ENCODE results near the gene NCKAP5. TPM values are rescaled to one million over a fixed set of nuclear protein-coding genes. Genes with fewer than 3 reads are reported as not detected.

NCKAP5 gene
- total and polyA plus RNA-seq, 9 of the 15 experiments (the other 6 are each of a cell fraction or from before 2014, with no cell fraction given) = not detected

- no peaks in the 10 kb centered on the region for H3K79me2 ChIP-seq (ENCODE audit: control insufficient read depth, insufficient read depth, low read length)
- TF ChIP-seq MCM7 (IDR thresholded peaks at IDR 0.05) = no peak
- no peak for TF ChIP-seq ZNF707 (CRISPR knock-in tag; conservative IDR thresholded peaks at IDR 0.05)
- no peak for TF ChIP-seq POLR3G (IDR thresholded peaks at IDR 0.05; ENCODE audit: extremely low read depth, insufficient read length, insufficient replicate concordance)
- TF ChIP-seq HMBOX1 (IDR thresholded peaks at IDR 0.05) = no peak
- TF ChIP-seq ZNF668 (CRISPR knock-in tag; IDR thresholded peaks at IDR 0.05) = no peak
- TF ChIP-seq NFATC3 (IDR thresholded peaks at IDR 0.05) = no peak
- no peak for TF ChIP-seq ZNF717 (CRISPR knock-in tag; IDR thresholded peaks at IDR 0.05)
- no peak for TF ChIP-seq RBM17 (IDR thresholded peaks at IDR 0.05; ENCODE audit: borderline replicate concordance, low read depth, low read length)
- TF ChIP-seq, protein P1, sequence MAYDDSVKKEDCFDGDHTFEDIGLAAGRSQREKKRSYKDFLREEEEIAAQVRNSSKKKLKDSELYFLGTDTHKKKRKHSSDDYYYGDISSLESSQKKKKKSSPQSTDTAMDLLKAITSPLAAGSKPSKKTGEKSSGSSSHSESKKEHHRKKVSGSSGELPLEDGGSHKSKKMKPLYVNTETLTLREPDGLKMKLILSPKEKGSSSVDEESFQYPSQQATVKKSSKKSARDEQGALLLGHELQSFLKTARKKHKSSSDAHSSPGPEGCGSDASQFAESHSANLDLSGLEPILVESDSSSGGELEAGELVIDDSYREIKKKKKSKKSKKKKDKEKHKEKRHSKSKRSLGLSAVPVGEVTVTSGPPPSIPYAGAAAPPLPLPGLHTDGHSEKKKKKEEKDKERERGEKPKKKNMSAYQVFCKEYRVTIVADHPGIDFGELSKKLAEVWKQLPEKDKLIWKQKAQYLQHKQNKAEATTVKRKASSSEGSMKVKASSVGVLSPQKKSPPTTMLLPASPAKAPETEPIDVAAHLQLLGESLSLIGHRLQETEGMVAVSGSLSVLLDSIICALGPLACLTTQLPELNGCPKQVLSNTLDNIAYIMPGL (CRISPR knock-in tag; IDR thresholded peaks at IDR 0.05) = no peak
- TF ChIP-seq RCOR1 (IDR thresholded peaks at IDR 0.05; ENCODE audit: borderline replicate concordance in 1 of 2, low read depth in 2 of 2, low read length in 2 of 2) = no peak
- TF ChIP-seq, protein P2, sequence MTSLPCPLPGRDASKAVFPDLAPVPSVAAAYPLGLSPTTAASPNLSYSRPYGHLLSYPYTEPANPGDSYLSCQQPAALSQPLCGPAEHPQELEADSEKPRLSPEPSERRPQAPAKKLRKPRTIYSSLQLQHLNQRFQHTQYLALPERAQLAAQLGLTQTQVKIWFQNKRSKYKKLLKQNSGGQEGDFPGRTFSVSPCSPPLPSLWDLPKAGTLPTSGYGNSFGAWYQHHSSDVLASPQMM (CRISPR knock-in tag; IDR thresholded peaks at IDR 0.05) = no peak
- TF ChIP-seq ARID2 (IDR thresholded peaks at IDR 0.05) = no peak
- TF ChIP-seq MTF1 (CRISPR knock-in tag; IDR thresholded peaks at IDR 0.05; ENCODE audit: borderline replicate concordance) = no peak
- TF ChIP-seq ZNF77 (CRISPR knock-in tag; IDR thresholded peaks at IDR 0.05) = no peak
- no peak overlapping the region for H2AFZ ChIP-seq (ENCODE audit: low read depth, low read length)
- DNase-seq (ENCODE audit: extremely low read depth in 1 of 4, low spot score in 3 of 4) (no peak), FAIRE-seq (no peak), ATAC-seq (no peak)
- H3K27me3 ChIP-seq (ENCODE audit: control insufficient read depth in 2 of 2, insufficient read depth in 2 of 2, low read length in 2 of 2) = no peaks in the 10 kb centered on the region
- H3K4me2 ChIP-seq (ENCODE audit: insufficient read depth, low read length) = no peak overlapping the region
- no TSS peak for BruUV-seq (replicated peaks)
- no peak overlapping the region for H3K27ac ChIP-seq (ENCODE audit: extremely low read depth, low read depth, low read length)
- CTCF ChIA-PET (ENCODE audit: low intra/inter-chr PET ratio) = no interaction called here
- H3K9me1 ChIP-seq (ENCODE audit: control insufficient read depth, insufficient read depth, low read length) = no peaks in the 10 kb centered on the region
- 0% methylated on average over 4 of the region's 4 CpGs for WGBS (ENCODE audit: insufficient coverage, low coverage, missing lambda C conversion rate)
- H4K20me1 ChIP-seq (replicated peaks; ENCODE audit: control insufficient read depth, insufficient read depth, low read length) = no peaks in the 10 kb centered on the region
- H3K4me1 ChIP-seq (replicated peaks in 1 of 2; ENCODE audit: control insufficient read depth in 2 of 2, insufficient read depth in 2 of 2, low read length in 2 of 2) = no peaks in the 10 kb centered on the region
- POLR2A ChIA-PET = no interaction called here
- in situ Hi-C loops (cut with MboI) = no loop called here
- H3K36me3 ChIP-seq (ENCODE audit: control insufficient read depth, insufficient read depth, low read length) = no peaks in the 10 kb centered on the region
- H3K9ac ChIP-seq (ENCODE audit: insufficient read depth in 1 of 2, low read depth in 2 of 2, low read length in 2 of 2) = no peak overlapping the region
- intact Hi-C loops (cut with micrococcal nuclease) = no loop called here
- H3K4me3 ChIP-seq = no peak overlapping the region
- no peaks in the 10 kb centered on the region for H3K9me3 ChIP-seq (replicated peaks; ENCODE audit: control insufficient read depth, insufficient read depth, low read depth, low read length)
These were observed 221.6 kb downstream of the NCKAP5 start for GRCh38 chr2:133346654-133347053.

Data from K562 (cell line).